SK-N-SH (cell line): ENCODE results near the gene SLC25A42.

ENCODE experiments used
- EP300 ChIP-seq, 2 experiments: IDR thresholded peaks; 2 replicates each; pipeline versions ENCODE4 v1.4.0 to v1.6.1; 2012; ENCODE audit warnings: borderline replicate concordance in 1 of 2, low read depth in 1 of 2, low read length in 1 of 2
- EZH2phosphoT487 ChIP-seq: fragments of 200-600 bp; sonication (generic); IDR thresholded peaks from 2 replicates; pipeline ENCODE4 v1.6.1; 2017; ENCODE audit warnings: low read depth, mixed run types, mild to moderate bottlenecking, antibody characterized with exemption, moderate library complexity, borderline replicate concordance
- GATA2 ChIP-seq: sonication (generic); formaldehyde crosslinking; IDR thresholded peaks from 2 replicates; pipeline ENCODE4 v1.5.0; 2020; ENCODE audit warnings: mild to moderate bottlenecking, missing genetic modification reagents
- MXI1 ChIP-seq: IDR thresholded peaks from 2 replicates; pipeline ENCODE4 v1.6.1; 2012; ENCODE audit warnings: mild to moderate bottlenecking, low read depth, low read length, improper control_type of control experiment
- POLR2AphosphoS5 ChIP-seq: IDR thresholded peaks from 2 replicates; pipeline ENCODE4 v1.6.1; 2012; ENCODE audit warnings: low read depth, low read length
- RAD21 ChIP-seq: IDR thresholded peaks from 2 replicates; pipeline ENCODE4 v1.6.1; 2012; ENCODE audit warnings: mild to moderate bottlenecking, low read length
- RCOR1 ChIP-seq: fragments of 150-350 bp; IDR thresholded peaks from 2 replicates; pipeline ENCODE4 v1.6.1; 2017; ENCODE audit warnings: antibody characterized with exemption, low read length
- SIN3A ChIP-seq: IDR thresholded peaks from 2 replicates; pipeline ENCODE4 v1.6.1; 2012; ENCODE audit warnings: low read depth, mild to moderate bottlenecking, low read length, moderate library complexity, borderline replicate concordance
- SMC3 ChIP-seq: IDR thresholded peaks from 2 replicates; pipeline ENCODE4 v1.6.1; 2012; ENCODE audit warnings: low read depth, low read length, improper control_type of control experiment
- TF ChIP-seq, protein P1 (sequence below): fragments of 200-600 bp; sonication (generic); IDR thresholded peaks from 2 replicates; pipeline ENCODE4 v1.6.1; 2017; ENCODE audit warnings: antibody characterized with exemption, mild to moderate bottlenecking, moderate library complexity
- TF ChIP-seq, protein P2 (sequence below): IDR thresholded peaks from 2 replicates; pipeline ENCODE4; 2012
- TF ChIP-seq, protein P3 (sequence below): IDR thresholded peaks from 2 replicates; pipeline ENCODE4 v1.4.0; 2012; ENCODE audit warnings: low read depth
- TF ChIP-seq, protein P4 (sequence below): IDR thresholded peaks from 2 replicates; pipeline ENCODE4 v1.6.1; 2012; ENCODE audit warnings: mild to moderate bottlenecking, low read depth, low read length, moderate library complexity

DNA sequence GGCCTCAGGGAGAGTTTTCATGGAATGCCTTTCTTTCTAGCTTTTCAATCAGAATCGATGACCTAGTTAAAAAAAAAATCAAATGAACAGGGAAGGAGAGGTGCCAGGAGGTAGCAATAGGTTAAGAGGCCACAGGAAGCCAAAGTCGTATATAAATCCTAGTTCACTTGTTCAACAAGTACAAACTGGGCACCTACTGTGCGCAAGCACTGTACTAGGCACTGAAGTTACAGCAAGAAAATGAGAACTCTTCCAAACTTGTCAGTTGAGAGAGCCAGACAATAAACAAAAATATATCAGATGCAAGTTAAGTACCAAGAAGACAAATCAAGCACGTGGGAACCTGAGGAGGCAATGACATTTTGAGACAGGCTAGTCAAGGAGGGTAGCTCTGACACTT is 36.6 kb upstream of the SLC25A42 start:
- no peak for TF ChIP-seq EP300 (IDR thresholded peaks at IDR 0.05; ENCODE audit: borderline replicate concordance in 1 of 2, low read depth in 1 of 2, low read length in 1 of 2)
- no peak for TF ChIP-seq SIN3A
- no peak for TF ChIP-seq EZH2phosphoT487
- TF ChIP-seq RCOR1, result no peak
- TF ChIP-seq SMC3, result no peak
- TF ChIP-seq, protein P1, sequence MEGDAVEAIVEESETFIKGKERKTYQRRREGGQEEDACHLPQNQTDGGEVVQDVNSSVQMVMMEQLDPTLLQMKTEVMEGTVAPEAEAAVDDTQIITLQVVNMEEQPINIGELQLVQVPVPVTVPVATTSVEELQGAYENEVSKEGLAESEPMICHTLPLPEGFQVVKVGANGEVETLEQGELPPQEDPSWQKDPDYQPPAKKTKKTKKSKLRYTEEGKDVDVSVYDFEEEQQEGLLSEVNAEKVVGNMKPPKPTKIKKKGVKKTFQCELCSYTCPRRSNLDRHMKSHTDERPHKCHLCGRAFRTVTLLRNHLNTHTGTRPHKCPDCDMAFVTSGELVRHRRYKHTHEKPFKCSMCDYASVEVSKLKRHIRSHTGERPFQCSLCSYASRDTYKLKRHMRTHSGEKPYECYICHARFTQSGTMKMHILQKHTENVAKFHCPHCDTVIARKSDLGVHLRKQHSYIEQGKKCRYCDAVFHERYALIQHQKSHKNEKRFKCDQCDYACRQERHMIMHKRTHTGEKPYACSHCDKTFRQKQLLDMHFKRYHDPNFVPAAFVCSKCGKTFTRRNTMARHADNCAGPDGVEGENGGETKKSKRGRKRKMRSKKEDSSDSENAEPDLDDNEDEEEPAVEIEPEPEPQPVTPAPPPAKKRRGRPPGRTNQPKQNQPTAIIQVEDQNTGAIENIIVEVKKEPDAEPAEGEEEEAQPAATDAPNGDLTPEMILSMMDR, result no peak
- TF ChIP-seq MXI1, result no peak
- TF ChIP-seq, protein P2, sequence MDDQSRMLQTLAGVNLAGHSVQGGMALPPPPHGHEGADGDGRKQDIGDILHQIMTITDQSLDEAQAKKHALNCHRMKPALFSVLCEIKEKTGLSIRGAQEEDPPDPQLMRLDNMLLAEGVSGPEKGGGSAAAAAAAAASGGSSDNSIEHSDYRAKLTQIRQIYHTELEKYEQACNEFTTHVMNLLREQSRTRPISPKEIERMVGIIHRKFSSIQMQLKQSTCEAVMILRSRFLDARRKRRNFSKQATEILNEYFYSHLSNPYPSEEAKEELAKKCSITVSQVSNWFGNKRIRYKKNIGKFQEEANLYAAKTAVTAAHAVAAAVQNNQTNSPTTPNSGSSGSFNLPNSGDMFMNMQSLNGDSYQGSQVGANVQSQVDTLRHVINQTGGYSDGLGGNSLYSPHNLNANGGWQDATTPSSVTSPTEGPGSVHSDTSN, result no peak
- no peak for TF ChIP-seq GATA2
- TF ChIP-seq POLR2AphosphoS5, result no peak
- TF ChIP-seq, protein P3, sequence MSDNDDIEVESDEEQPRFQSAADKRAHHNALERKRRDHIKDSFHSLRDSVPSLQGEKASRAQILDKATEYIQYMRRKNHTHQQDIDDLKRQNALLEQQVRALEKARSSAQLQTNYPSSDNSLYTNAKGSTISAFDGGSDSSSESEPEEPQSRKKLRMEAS, result no peak
- no peak for TF ChIP-seq RAD21
- TF ChIP-seq, protein P4, sequence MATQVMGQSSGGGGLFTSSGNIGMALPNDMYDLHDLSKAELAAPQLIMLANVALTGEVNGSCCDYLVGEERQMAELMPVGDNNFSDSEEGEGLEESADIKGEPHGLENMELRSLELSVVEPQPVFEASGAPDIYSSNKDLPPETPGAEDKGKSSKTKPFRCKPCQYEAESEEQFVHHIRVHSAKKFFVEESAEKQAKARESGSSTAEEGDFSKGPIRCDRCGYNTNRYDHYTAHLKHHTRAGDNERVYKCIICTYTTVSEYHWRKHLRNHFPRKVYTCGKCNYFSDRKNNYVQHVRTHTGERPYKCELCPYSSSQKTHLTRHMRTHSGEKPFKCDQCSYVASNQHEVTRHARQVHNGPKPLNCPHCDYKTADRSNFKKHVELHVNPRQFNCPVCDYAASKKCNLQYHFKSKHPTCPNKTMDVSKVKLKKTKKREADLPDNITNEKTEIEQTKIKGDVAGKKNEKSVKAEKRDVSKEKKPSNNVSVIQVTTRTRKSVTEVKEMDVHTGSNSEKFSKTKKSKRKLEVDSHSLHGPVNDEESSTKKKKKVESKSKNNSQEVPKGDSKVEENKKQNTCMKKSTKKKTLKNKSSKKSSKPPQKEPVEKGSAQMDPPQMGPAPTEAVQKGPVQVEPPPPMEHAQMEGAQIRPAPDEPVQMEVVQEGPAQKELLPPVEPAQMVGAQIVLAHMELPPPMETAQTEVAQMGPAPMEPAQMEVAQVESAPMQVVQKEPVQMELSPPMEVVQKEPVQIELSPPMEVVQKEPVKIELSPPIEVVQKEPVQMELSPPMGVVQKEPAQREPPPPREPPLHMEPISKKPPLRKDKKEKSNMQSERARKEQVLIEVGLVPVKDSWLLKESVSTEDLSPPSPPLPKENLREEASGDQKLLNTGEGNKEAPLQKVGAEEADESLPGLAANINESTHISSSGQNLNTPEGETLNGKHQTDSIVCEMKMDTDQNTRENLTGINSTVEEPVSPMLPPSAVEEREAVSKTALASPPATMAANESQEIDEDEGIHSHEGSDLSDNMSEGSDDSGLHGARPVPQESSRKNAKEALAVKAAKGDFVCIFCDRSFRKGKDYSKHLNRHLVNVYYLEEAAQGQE, result no peak
